GM12864 (cell line): Measurements from ENCODE around the gene MRPL49.

Source experiments
- DNase-seq: peaks from one replicate; pipeline ENCODE4 v3.0.0-alpha.2; 2011; ENCODE audit warnings: low read depth
- H3K4me3 ChIP-seq: 2 replicates; pipeline ENCODE4 v1.5.1; 2011; ENCODE audit warnings: mild to moderate bottlenecking, low read depth, low read length, control low read depth
- CTCF ChIP-seq: IDR thresholded peaks from 2 replicates; pipeline ENCODE4 v1.5.1; 2011; ENCODE audit warnings: low read depth, mild to moderate bottlenecking, moderate library complexity, low read length, control low read depth, inconsistent platforms; ENCODE audit errors: missing control alignments

Gene MRPL49

GRCh38 chr11:65102142-65103095 lies 19.7 kb upstream of the MRPL49 start:
- TF ChIP-seq CTCF: no peak
- no peak for DNase-seq

GRCh38 chr11:65103476-65103875 lies 18.6 kb upstream of the MRPL49 start:
- TF ChIP-seq CTCF: no peak
- DNase-seq: no peak

More at GRCh38 chr11:65102142-65103095, 19.7 kb upstream of the MRPL49 start:
- H3K4me3 ChIP-seq: no peak overlapping the region

GRCh38 chr11:65104628-65105027 lies 17.5 kb upstream of the MRPL49 start:
- no peak overlapping the region for H3K4me3 ChIP-seq
- DNase-seq: no peak
- no peak for TF ChIP-seq CTCF

More at GRCh38 chr11:65103476-65103875, 18.6 kb upstream of the MRPL49 start:
- no peak overlapping the region for H3K4me3 ChIP-seq

- H3K4me3 ChIP-seq: no peak overlapping the region
- no peak for DNase-seq
- TF ChIP-seq CTCF: no peak
Measured at GRCh38 chr11:65107078-65107477, 15.0 kb upstream of the MRPL49 start.

- H3K4me3 ChIP-seq: no peak overlapping the region
- TF ChIP-seq CTCF: no peak
Measured at GRCh38 chr11:65107751-65108468, 14.2 kb upstream of the MRPL49 start.

GRCh38 chr11:65108469-65109123 lies 13.5 kb upstream of the MRPL49 start:
- no peak for TF ChIP-seq CTCF
- no peak for DNase-seq
- H3K4me3 ChIP-seq: no peak overlapping the region

More at GRCh38 chr11:65107751-65108468, 14.2 kb upstream of the MRPL49 start:
- no peak for DNase-seq
